Measurements from ENCODE around the gene TLE7.

DNA sequence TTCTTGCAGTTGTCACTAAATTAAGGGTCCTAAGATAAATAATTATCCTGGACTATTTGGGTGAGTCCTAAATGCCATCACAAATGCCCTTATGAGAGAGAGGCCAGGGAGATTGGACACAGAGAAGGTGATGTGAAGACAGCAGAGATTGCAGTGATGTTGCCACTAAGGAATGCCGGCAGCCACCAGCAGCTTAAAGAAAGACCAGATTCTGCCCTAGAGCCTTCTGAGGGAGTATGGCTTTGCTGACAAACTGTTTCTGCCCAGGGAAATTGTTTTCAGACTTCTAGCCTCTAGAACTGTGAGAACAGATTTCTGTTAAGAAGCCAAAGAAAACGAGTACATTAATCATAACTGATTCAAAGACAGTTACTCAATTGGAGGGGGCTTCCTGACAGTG is 30.2 kb upstream of the TLE7 start:
- TF ChIP-seq, protein P1, sequence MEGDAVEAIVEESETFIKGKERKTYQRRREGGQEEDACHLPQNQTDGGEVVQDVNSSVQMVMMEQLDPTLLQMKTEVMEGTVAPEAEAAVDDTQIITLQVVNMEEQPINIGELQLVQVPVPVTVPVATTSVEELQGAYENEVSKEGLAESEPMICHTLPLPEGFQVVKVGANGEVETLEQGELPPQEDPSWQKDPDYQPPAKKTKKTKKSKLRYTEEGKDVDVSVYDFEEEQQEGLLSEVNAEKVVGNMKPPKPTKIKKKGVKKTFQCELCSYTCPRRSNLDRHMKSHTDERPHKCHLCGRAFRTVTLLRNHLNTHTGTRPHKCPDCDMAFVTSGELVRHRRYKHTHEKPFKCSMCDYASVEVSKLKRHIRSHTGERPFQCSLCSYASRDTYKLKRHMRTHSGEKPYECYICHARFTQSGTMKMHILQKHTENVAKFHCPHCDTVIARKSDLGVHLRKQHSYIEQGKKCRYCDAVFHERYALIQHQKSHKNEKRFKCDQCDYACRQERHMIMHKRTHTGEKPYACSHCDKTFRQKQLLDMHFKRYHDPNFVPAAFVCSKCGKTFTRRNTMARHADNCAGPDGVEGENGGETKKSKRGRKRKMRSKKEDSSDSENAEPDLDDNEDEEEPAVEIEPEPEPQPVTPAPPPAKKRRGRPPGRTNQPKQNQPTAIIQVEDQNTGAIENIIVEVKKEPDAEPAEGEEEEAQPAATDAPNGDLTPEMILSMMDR (IDR thresholded peaks at IDR 0.05; ENCODE audit: low read depth, low read length): no peak
- no peak for TF ChIP-seq EZH2phosphoT487 (IDR thresholded peaks at IDR 0.05; ENCODE audit: low read depth)
